Mesendoderm (in vitro differentiated cells): Measurements from ENCODE around the gene CAMTA1.
"Not testable (repeated sequence)": the region's sequence is repeated elsewhere in the genome, so short reads cannot be mapped to it uniquely, and the experiment has no call there.

Experiments
- DNase-seq: peaks from one replicate; pipeline ENCODE4 v3.0.0; 2013
- H2AK5ac ChIP-seq: 2 replicates; pipeline ENCODE4 v1.6.1; 2013; ENCODE audit warnings: low read length, inconsistent platforms
- H2BK120ac ChIP-seq: 2 replicates; pipeline ENCODE4 v1.6.1; 2013; ENCODE audit warnings: low read depth, mild to moderate bottlenecking, low read length, moderate library complexity, mixed read lengths
- H2BK15ac ChIP-seq: replicated peaks from 2 replicates; pipeline ENCODE4 v1.6.1; 2013; ENCODE audit warnings: low read depth, mild to moderate bottlenecking, moderate library complexity
- H2BK5ac ChIP-seq: 2 replicates; pipeline ENCODE4 v1.6.1; 2013; ENCODE audit warnings: low read length, inconsistent platforms
- H3K18ac ChIP-seq: 2 replicates; pipeline ENCODE4 v1.6.1; 2013; ENCODE audit warnings: mild to moderate bottlenecking, low read length, mixed read lengths
- H3K23ac ChIP-seq: one replicate; pipeline ENCODE4 v1.6.1; 2013; ENCODE audit warnings: low read length
- H3K27ac ChIP-seq: 2 replicates; pipeline ENCODE4 v1.5.1; 2013; ENCODE audit warnings: low read depth, mild to moderate bottlenecking, inconsistent platforms, low read length, moderate library complexity
- H3K27me3 ChIP-seq: 2 replicates; pipeline ENCODE4 v1.6.1; 2013; ENCODE audit warnings: low read length, control low read depth, mild to moderate bottlenecking, inconsistent platforms; ENCODE audit not compliant: insufficient read depth, poor library complexity
- H3K36me3 ChIP-seq: 2 replicates; pipeline ENCODE4 v1.6.1; 2013; ENCODE audit warnings: low read length, inconsistent platforms; ENCODE audit not compliant: control insufficient read depth, insufficient read depth
- H3K4ac ChIP-seq: one replicate; pipeline ENCODE4 v1.6.1; 2013; ENCODE audit warnings: low read depth, mild to moderate bottlenecking, low read length, moderate library complexity
- H3K4me1 ChIP-seq: 2 replicates; pipeline ENCODE4 v1.6.1; 2013; ENCODE audit warnings: low read depth, low read length, inconsistent platforms; ENCODE audit not compliant: control insufficient read depth
- H3K4me2 ChIP-seq: 2 replicates; pipeline ENCODE4 v1.6.1; 2013; ENCODE audit warnings: low read length
- H3K4me3 ChIP-seq: 2 replicates; pipeline ENCODE4 v1.5.1; 2013; ENCODE audit warnings: mild to moderate bottlenecking, low read length
- H3K56ac ChIP-seq: one replicate; pipeline ENCODE4 v1.6.1; 2013; ENCODE audit warnings: low read length
- H3K79me1 ChIP-seq: 2 replicates; pipeline ENCODE4 v1.6.1; 2013; ENCODE audit warnings: low read length, inconsistent platforms
- H3K79me2 ChIP-seq: 2 replicates; pipeline ENCODE4 v1.6.1; 2013; ENCODE audit warnings: mild to moderate bottlenecking, low read length; ENCODE audit not compliant: control insufficient read depth, insufficient read depth
- H3K9ac ChIP-seq: 2 replicates; pipeline ENCODE4 v1.6.1; 2013; ENCODE audit warnings: low read length, inconsistent platforms
- H4K5ac ChIP-seq: one replicate; pipeline ENCODE4 v1.6.1; 2013; ENCODE audit warnings: low read length
- H4K8ac ChIP-seq: one replicate; pipeline ENCODE4 v1.6.1; 2013; ENCODE audit warnings: low read depth, mild to moderate bottlenecking, control low read depth, low read length, moderate library complexity
- WGBS: extraction: QIAGEN DNeasy Blood & Tissue Kit; methylation state at CpG from one replicate; pipeline ENCODE4 v1.1.7; 2013; ENCODE audit warnings: low lambda C conversion rate, missing lambda C conversion rate; ENCODE audit not compliant: insufficient coverage; ENCODE audit errors: extremely low coverage; 5-methylcytosine and 5-hydroxymethylcytosine counted together

The CAMTA1 gene

DNA sequence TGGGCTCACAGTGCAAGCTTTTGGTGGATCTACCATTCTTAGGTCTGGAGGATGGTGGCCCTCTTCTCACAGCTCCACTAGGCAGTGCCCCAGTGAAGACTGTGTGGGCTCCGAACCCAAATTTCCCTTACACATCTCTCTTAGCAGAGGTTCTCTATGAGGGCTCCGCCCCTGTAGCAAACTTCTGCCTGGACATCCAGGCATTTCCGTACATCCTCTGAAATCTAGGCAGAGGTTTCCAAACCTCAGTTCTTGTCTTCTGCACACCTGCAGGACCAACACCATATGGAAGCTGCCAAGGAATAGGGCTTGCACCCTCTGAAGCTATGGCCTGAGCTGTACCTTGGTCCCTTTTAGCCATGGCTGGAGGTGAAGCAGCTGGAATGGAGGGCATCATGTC, 1005.8 kb downstream of the CAMTA1 start:
- not testable (repeated sequence) for H3K56ac ChIP-seq, H2AK5ac ChIP-seq, H3K9ac ChIP-seq, H2BK5ac ChIP-seq, DNase-seq, H3K23ac ChIP-seq, H3K4ac ChIP-seq, H4K5ac ChIP-seq, H3K4me3 ChIP-seq, H2BK120ac ChIP-seq, H3K79me1 ChIP-seq, H3K4me1 ChIP-seq, H3K18ac ChIP-seq, H3K79me2 ChIP-seq, H2BK15ac ChIP-seq, H3K27ac ChIP-seq, H3K4me2 ChIP-seq, H3K27me3 ChIP-seq, H3K36me3 ChIP-seq, H4K8ac ChIP-seq
- WGBS = no CpG with 5 or more reads among the region's 3 CpGs

DNA sequence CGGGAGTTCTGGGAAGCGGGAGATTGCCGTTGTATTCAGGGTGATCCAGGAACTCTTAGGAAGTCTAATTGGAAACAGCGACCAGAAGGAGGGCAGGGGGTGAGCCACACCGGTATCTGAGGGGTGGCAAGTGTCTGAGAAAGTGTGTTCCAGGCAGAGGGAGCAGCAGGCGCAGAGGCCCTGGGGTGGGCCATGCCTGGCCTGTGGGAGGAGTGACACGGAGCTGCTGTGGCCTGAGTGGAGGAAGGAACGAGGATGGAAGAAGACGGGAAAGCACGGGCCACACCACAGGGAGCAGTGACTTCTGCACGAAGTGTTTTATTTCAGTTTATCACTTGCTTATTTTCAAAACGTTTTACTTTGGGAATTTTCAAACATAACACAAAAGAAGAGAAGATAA, 1010.2 kb downstream of the CAMTA1 start:
- Histone ChIP-seq H4K8ac (no peak overlapping the region), H3K56ac (peak overlapping the region; percentile 5), H3K79me1 (no peaks in the 10 kb centered on the region), H2AK5ac (no peak overlapping the region), H2BK15ac (no peak overlapping the region), H3K36me3 (no peaks in the 10 kb centered on the region), H3K4me2 (no peak overlapping the region), H3K4ac (no peak overlapping the region), H3K4me3 (no peak overlapping the region), H4K5ac (no peak overlapping the region), H3K4me1 (no peaks in the 10 kb centered on the region), H3K79me2 (no peaks in the 10 kb centered on the region), H3K18ac (no peak overlapping the region), H3K23ac (no peak overlapping the region), H3K9ac (no peak overlapping the region), H3K27ac (no peak overlapping the region), H2BK120ac (no peak overlapping the region), H3K27me3 (no peaks in the 10 kb centered on the region), H2BK5ac (no peak overlapping the region)
- DNase-seq = no peak
- no CpG with 5 or more reads among the region's 12 CpGs for WGBS

DNA sequence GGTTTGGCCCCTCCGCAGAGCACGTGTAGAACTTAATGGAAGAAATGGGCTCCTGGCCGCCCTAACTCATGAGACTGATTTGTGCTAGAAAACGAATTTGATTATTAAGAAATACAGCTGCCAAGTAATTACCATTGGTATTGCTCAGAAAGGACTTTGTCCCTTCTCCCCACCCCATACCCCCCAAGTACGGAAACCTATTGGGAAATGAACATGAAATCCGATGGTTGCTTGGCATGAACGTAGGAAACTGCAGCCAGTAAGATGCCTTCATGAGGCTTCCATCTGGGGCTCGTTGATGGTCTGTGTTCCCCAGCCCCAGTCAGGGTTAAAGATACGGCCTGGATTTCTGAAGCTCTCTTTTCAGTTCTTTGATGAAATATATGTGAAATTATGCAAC, 1020.2 kb downstream of the CAMTA1 start:
- Histone ChIP-seq H3K4me2 (no peak overlapping the region), H4K8ac (no peak overlapping the region)
- WGBS = no CpG with 5 or more reads among the region's 9 CpGs

DNA sequence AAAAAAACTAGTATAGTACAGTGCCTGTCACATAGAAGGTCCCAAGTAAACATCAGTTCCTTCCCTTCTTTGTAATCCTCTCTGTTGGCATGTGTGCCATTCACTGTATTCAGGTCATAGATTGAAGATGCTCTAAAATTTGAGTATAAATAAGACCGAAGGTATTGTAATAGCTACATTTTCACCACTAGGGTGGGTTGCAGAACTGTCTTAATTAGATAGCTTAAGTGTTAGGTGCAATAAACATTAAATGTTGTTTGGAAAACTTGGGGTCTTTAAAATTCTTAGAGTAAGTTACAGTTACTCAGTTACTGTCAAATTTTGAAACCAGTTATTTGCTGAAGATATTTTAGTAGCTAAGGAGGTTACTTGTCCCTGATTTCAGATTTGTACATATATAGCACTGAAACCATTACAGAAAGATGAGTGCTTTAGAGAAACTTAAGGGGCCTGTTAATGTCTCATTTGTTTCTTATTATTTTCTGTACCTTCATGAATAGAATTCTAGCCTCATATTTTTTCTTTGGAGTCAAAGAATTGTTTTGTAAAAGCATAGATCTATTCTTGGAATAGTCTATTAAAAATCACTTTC, 1023.1 kb downstream of the CAMTA1 start:
- Histone ChIP-seq H3K18ac (no peak overlapping the region), H3K27ac (no peak overlapping the region), H3K79me1 (no peaks in the 10 kb centered on the region), H3K79me2 (no peaks in the 10 kb centered on the region), H3K27me3 (no peaks in the 10 kb centered on the region), H3K56ac (no peak overlapping the region), H3K9ac (no peak overlapping the region), H3K4ac (no peak overlapping the region), H3K23ac (no peak overlapping the region), H3K4me3 (no peak overlapping the region), H4K8ac (no peak overlapping the region), H4K5ac (no peak overlapping the region), H2BK120ac (no peak overlapping the region), H3K36me3 (peaks cover 1% of the 10 kb centered on the region), H3K4me2 (no peak overlapping the region), H2BK15ac (no peak overlapping the region), H3K4me1 (no peaks in the 10 kb centered on the region), H2AK5ac (no peak overlapping the region), H2BK5ac (no peak overlapping the region)
- WGBS = no CpG with 5 or more reads among the region's 1 CpG
- DNase-seq = peak; percentile 48

More for the DNA sequence above, 1020.2 kb downstream of the CAMTA1 start:
- Histone ChIP-seq H3K9ac (no peak overlapping the region), H3K23ac (no peak overlapping the region), H3K4me3 (no peak overlapping the region), H3K18ac (no peak overlapping the region), H3K56ac (no peak overlapping the region), H2BK15ac (no peak overlapping the region), H3K4me1 (no peaks in the 10 kb centered on the region), H3K79me1 (no peaks in the 10 kb centered on the region), H3K27ac (no peak overlapping the region), H2BK120ac (no peak overlapping the region), H3K36me3 (peaks cover 1% of the 10 kb centered on the region), H3K4ac (no peak overlapping the region), H4K5ac (no peak overlapping the region), H2AK5ac (no peak overlapping the region), H3K79me2 (no peaks in the 10 kb centered on the region), H3K27me3 (no peaks in the 10 kb centered on the region), H2BK5ac (no peak overlapping the region)
- no peak for DNase-seq

DNA sequence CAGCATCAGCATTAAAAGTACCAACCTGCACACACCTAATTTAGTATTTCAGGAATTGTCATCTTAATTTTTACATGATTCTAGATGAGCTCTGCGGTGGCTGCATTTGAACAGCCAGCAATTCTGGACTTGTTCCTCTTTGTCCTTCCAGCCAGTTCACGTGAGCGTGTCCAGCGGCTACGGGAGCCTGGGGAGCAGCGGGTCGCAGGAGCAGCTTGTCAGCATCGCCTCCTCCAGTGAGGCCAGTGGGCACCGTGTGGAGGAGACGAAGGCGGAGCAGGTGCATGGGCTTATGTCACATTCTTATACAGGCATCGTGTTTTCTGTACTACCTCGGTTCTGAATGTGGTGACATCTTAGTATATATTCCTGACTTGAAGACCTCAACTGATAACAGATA, 1024.5 kb downstream of the CAMTA1 start:
- Histone ChIP-seq H4K8ac (no peak overlapping the region), H3K4me1 (no peaks in the 10 kb centered on the region), H2AK5ac (no peak overlapping the region), H4K5ac (no peak overlapping the region), H3K56ac (no peak overlapping the region), H3K27ac (no peak overlapping the region), H2BK15ac (no peak overlapping the region), H3K4ac (no peak overlapping the region), H3K4me2 (no peak overlapping the region), H3K79me1 (no peaks in the 10 kb centered on the region), H3K27me3 (no peaks in the 10 kb centered on the region), H3K4me3 (no peak overlapping the region), H3K36me3 (peaks cover 1% of the 10 kb centered on the region), H3K18ac (no peak overlapping the region), H3K23ac (no peak overlapping the region), H3K79me2 (no peaks in the 10 kb centered on the region), H2BK120ac (no peak overlapping the region), H2BK5ac (no peak overlapping the region), H3K9ac (no peak overlapping the region)
- no CpG with 5 or more reads among the region's 13 CpGs for WGBS
- DNase-seq = no peak

DNA sequence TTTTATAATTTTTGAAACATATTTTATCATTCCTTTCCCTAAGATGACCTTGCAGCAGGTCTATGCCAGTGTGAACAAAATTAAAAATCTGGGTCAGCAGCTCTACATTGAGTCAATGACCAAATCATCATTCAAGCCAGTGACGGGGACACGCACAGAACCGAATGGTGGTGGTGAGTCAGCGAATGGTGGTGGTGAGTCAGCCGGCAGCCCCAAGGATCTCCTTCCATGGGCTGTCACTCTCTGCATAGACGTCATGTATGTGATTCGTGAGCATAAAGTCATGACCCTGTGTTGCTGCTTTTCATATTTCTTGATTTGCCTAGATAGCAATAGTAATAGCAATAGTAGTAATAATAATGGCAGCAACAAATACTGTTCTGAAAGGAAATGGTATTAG, 1025.1 kb downstream of the CAMTA1 start:
- Histone ChIP-seq H3K4me1 (no peaks in the 10 kb centered on the region), H2BK15ac (no peak overlapping the region), H3K79me2 (no peaks in the 10 kb centered on the region), H2AK5ac (no peak overlapping the region), H2BK120ac (no peak overlapping the region), H3K4me3 (no peak overlapping the region), H3K18ac (no peak overlapping the region), H3K56ac (no peak overlapping the region), H3K9ac (no peak overlapping the region), H4K8ac (no peak overlapping the region), H3K23ac (no peak overlapping the region), H3K27me3 (no peaks in the 10 kb centered on the region), H3K4me2 (no peak overlapping the region), H3K36me3 (peaks cover under 1% of the 10 kb centered on the region), H3K4ac (no peak overlapping the region), H3K79me1 (no peaks in the 10 kb centered on the region), H2BK5ac (no peak overlapping the region), H3K27ac (no peak overlapping the region), H4K5ac (no peak overlapping the region)
- DNase-seq = peak; percentile 34
- no CpG with 5 or more reads among the region's 7 CpGs for WGBS
